HCT116 (cell line): ENCODE measurements around the gene SEMA5A.

Source experiments
- CTCF ChIP-seq, 3 experiments: fragments of 200-600 bp in 1 of 3; sonication (generic) in 1 of 3; IDR thresholded peaks in 2 of 3; conservative IDR thresholded peaks in 1 of 3; 2 replicates each; pipeline ENCODE4 v1.5.1; 2012 to 2017; ENCODE audit warnings: low read depth in 2 of 3, low read length in 2 of 3, antibody characterized with exemption in 1 of 3, borderline replicate concordance in 1 of 3, control low read depth in 1 of 3, mild to moderate bottlenecking in 1 of 3, mixed read lengths in 1 of 3, mixed run types in 1 of 3, moderate library complexity in 1 of 3; ENCODE audit not compliant: insufficient read depth in 1 of 3
- EGR1 ChIP-seq: IDR thresholded peaks from 2 replicates; pipeline ENCODE4 v1.6.1; 2012; ENCODE audit warnings: low read depth
- ELF1 ChIP-seq: IDR thresholded peaks from 2 replicates; pipeline ENCODE4 v1.6.1; 2012; ENCODE audit warnings: low read depth, borderline replicate concordance
- EZH2 ChIP-seq: fragments of 200-600 bp; sonication (generic); IDR thresholded peaks from 2 replicates; pipeline ENCODE4 v1.6.1; 2017; ENCODE audit warnings: antibody characterized with exemption, mixed run types
- POLR2A ChIP-seq: IDR thresholded peaks from 2 replicates; pipeline ENCODE4 v1.7.0; 2011; ENCODE audit warnings: borderline replicate concordance; ENCODE audit not compliant: insufficient read depth, insufficient read length; ENCODE audit errors: extremely low read depth
- POLR2AphosphoS5 ChIP-seq: IDR thresholded peaks from 2 replicates; pipeline ENCODE4 v1.6.1; 2011; ENCODE audit warnings: mild to moderate bottlenecking, low read depth, low read length, moderate library complexity
- SP1 ChIP-seq: IDR thresholded peaks from 2 replicates; pipeline ENCODE4 v1.6.1; 2012; ENCODE audit warnings: low read depth

GRCh38 chr5:9483779-9484178 lies 62.1 kb downstream of the SEMA5A start:
- TF ChIP-seq CTCF (IDR thresholded peaks at IDR 0.05 in 2 of 3, conservative IDR thresholded peaks at IDR 0.05 in 1 of 3; ENCODE audit: borderline replicate concordance in 1 of 3, insufficient read depth in 1 of 3, low read depth in 2 of 3, low read length in 2 of 3) = no peak
- no peak for TF ChIP-seq EGR1
- no peak for TF ChIP-seq EZH2
- TF ChIP-seq POLR2A = no peak
- TF ChIP-seq ELF1 = no peak
- no peak for TF ChIP-seq SP1
- TF ChIP-seq POLR2AphosphoS5 = no peak
